EL (cell line): ENCODE data around the gene BMP7.
"Not testable (repeated sequence)": the region's sequence is repeated elsewhere in the genome, so short reads cannot be mapped to it uniquely, and the experiment has no call there.

Experiments used
- DNase-seq: peaks from one replicate; pipeline ENCODE4 v3.0.0-alpha.2; 2016

BMP7 gene

GRCh38 chr20:57287007-57287880 is 20.8 kb upstream of the BMP7 start:
- DNase-seq = no peak

- no peak for DNase-seq
These were observed 17.4 kb upstream of the BMP7 start for GRCh38 chr20:57283860-57284259.

- DNase-seq = no peak
These were observed 16.4 kb upstream of the BMP7 start for GRCh38 chr20:57282670-57283361.

GRCh38 chr20:57281900-57282299 is 15.5 kb upstream of the BMP7 start:
- no peak for DNase-seq

GRCh38 chr20:57280221-57280620 is 13.8 kb upstream of the BMP7 start:
- DNase-seq = no peak

- not testable (repeated sequence) for DNase-seq
These were observed 13.1 kb upstream of the BMP7 start for GRCh38 chr20:57279548-57279947.

GRCh38 chr20:57278457-57278856 is 12.0 kb upstream of the BMP7 start:
- DNase-seq = no peak

- no peak for DNase-seq
These were observed 11.1 kb upstream of the BMP7 start for GRCh38 chr20:57277398-57278105.

GRCh38 chr20:57276221-57276620 is 9.8 kb upstream of the BMP7 start:
- no peak for DNase-seq

GRCh38 chr20:57275813-57276212 is 9.4 kb upstream of the BMP7 start:
- no peak for DNase-seq

- DNase-seq = no peak
These were observed 8.9 kb upstream of the BMP7 start for GRCh38 chr20:57275334-57275733.

- no peak for DNase-seq
These were observed 8.4 kb upstream of the BMP7 start for GRCh38 chr20:57274846-57275245.

- no peak for DNase-seq
These were observed 7.9 kb upstream of the BMP7 start for GRCh38 chr20:57274299-57274698.

- no peak for DNase-seq
These were observed 6.6 kb upstream of the BMP7 start for GRCh38 chr20:57272883-57273535.

- no peak for DNase-seq
These were observed 4.0 kb upstream of the BMP7 start for GRCh38 chr20:57270204-57270984.

- DNase-seq = no peak
These were observed 2.9 kb upstream of the BMP7 start for GRCh38 chr20:57269148-57269984.

GRCh38 chr20:57268399-57269076 is 2.1 kb upstream of the BMP7 start:
- DNase-seq = no peak

- DNase-seq = no peak
These were observed 849 bp upstream of the BMP7 start for GRCh38 chr20:57267158-57267821.

- DNase-seq = no peak
These were observed 497 bp downstream of the BMP7 start for GRCh38 chr20:57265997-57266290.

GRCh38 chr20:57265336-57265996 is 975 bp downstream of the BMP7 start:
- no peak for DNase-seq
